Measurements from ENCODE around the gene AGBL5.
"Not testable (repeated sequence)": the region's sequence is repeated elsewhere in the genome, so short reads cannot be mapped to it uniquely, and the experiment has no call there.

AGBL5 gene

GRCh38 chr2:27118525-27119329 is 67.3 kb downstream of the AGBL5 start, which contains the start of gene CGREF1:
Gene CGREF1 (minus strand): TSS chr2:27119128. CDS start chr2:27104366, 14,762 bp downstream.
- DNase-seq: peak in 7 of 51 donors; percentile 7 to 31 (median 15)

GRCh38 chr2:27119330-27119670 is 67.8 kb downstream of the AGBL5 start:
- DNase-seq: not testable (repeated sequence)

Measured in hypothalamus (tissue), 51 donors.